Right ventricle myocardium superior (tissue), 1 donor: ENCODE data around the gene NAA11. TPM values are rescaled to one million over a fixed set of nuclear protein-coding genes. Genes with fewer than 3 reads are reported as not detected.

Source experiments
- ATAC-seq: fragments of 200-7000 bp; cut with Tn5 transposase; one replicate; pipeline ENCODE4 v1.9.1; 2020; ENCODE audit warnings: mild to moderate bottlenecking; ENCODE audit not compliant: poor library complexity
- DNase-seq: peaks from one replicate; pipeline ENCODE4 v3.0.0-alpha.2; 2020
- intact Hi-C: fragments of 100-400 bp; cut with DNase I; formaldehyde crosslinking; loops from one replicate; pipeline ENCODE4 v1.11.2; 2022
- long read RNA-seq: library from polyadenylated mRNA; unstranded; transcript quantifications from one replicate; pipeline ENCODE4 v2.0.0, GENCODE V29; 2021
- total RNA-seq: library from RNA; stranded (reverse); fragmentation: NEBNext Ultra II Directional; extraction: Animal tissue kit (Norgen Biotek cat#: 25700); gene quantifications from one replicate; pipeline ENCODE4 v1.2.1, GENCODE V29; 2021
- donor health status: DM: no; HTN: yes; CAD: no; lungs with severe emphysema.

NAA11 gene
- total RNA-seq = not detected
- long read RNA-seq = 0 reads

DNA sequence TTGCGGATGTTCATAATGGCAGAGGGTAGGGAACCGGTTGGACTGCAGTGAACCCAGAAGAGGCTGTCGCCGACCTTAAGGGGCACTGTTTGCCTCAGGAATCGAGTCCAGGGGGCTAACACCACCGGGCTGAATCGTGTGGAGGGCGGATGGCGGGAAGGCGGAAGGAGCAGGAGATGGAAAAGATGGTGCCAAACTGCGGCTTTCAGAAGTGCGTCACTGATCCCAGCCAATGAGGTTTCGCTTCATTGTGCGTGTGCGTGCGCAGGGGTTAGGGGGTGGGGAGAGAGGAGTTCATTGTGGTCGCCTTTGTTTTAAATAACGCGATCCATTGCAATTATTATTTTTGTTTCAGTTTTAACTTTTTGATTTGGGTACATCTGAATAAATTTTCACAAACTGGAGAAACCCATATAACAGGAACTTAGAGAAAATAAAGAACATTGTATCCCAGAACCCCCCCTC lies at the start of gene NAA11:
Gene NAA11, minus strand, starts transcription at position 198 of the 465 bp plus-strand sequence. Its CDS starts 184 bp downstream, at position 14.
- intact Hi-C loops = no loop called here
- ATAC-seq = no peak
- DNase-seq = no peak

- DNase-seq (no peak), ATAC-seq (no peak)
- intact Hi-C loops = no loop called here
These were observed 44.2 kb upstream of the NAA11 start for GRCh38 chr4:79370026-79370425.

DNA sequence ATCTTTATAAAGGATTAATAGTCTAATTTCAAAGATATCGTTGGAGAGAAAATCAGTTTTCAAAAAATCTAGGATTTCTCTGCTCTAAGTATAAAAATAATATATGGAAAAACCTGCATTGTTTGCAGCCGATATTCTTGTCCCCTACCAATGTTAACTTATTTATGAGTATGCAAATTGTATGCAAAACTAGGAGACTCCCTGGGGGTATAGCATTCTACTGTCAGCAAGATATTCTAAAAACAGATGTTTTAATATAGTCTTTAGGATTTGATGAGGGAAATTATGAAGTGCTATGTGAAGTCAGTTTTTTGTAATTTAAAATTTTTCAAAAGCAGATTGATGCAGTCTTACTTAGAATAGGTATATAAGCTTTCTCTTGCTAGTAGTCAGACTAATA lies 41.2 kb upstream of the NAA11 start:
- no peak for DNase-seq
- no peak for ATAC-seq
- intact Hi-C loops = no loop called here

GRCh38 chr4:79366422-79366821 lies 40.6 kb upstream of the NAA11 start:
- DNase-seq (no peak), ATAC-seq (no peak)
- intact Hi-C loops = no loop called here

- intact Hi-C loops = no loop called here
- DNase-seq = no peak
These were observed 38.2 kb upstream of the NAA11 start for GRCh38 chr4:79364061-79364460.

GRCh38 chr4:79362626-79363025 lies 36.8 kb upstream of the NAA11 start:
- intact Hi-C loops = no loop called here
- no peak for ATAC-seq
- DNase-seq = no peak

More at GRCh38 chr4:79364061-79364460, 38.2 kb upstream of the NAA11 start:
- no peak for ATAC-seq

- ATAC-seq (no peak), DNase-seq (no peak)
- intact Hi-C loops = no loop called here
These were observed 34.1 kb upstream of the NAA11 start for GRCh38 chr4:79360006-79360405.

DNA sequence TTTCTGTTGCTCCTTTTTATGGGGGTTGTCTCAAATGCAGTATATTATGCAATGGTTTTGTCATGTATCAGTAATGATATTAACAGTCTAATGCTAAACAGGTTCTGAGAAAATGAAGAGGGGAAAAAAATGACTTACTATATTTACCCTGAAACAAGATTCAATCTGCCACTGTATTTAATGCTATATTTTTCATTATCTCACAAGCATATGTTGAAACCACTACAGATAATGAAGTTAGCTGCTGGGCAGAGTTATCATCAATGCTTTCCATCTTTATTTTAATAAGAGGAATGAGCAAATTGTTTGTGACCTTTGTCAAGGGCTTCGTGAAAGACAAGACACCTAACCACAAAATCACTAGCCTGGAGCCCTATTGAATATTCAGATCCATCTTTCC lies 32.6 kb upstream of the NAA11 start:
- intact Hi-C loops = no loop called here
- no peak for ATAC-seq
- DNase-seq = no peak

DNA sequence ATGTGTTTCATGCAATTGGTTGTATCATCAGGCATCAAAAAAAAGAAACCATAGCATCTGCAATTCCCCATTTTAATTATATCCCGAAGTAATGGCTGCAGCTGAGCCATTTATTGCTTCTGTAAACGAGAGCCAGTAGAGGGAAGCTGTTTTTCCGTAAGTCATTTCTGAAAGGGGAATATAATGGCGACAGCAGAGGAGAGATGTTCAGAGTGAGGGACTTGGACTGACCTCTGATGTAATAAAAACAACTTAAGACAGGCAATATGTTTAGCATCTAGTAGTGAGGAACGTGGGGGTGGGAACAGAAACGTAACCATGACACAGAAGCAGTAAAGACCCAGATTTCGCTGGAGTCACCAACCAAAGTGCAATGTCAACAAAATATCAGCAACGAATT lies 31.5 kb upstream of the NAA11 start:
- DNase-seq (no peak), ATAC-seq (no peak)
- intact Hi-C loops = no loop called here

- ATAC-seq = no peak
- intact Hi-C loops = no loop called here
These were observed 27.2 kb upstream of the NAA11 start for GRCh38 chr4:79353075-79353474.

DNA sequence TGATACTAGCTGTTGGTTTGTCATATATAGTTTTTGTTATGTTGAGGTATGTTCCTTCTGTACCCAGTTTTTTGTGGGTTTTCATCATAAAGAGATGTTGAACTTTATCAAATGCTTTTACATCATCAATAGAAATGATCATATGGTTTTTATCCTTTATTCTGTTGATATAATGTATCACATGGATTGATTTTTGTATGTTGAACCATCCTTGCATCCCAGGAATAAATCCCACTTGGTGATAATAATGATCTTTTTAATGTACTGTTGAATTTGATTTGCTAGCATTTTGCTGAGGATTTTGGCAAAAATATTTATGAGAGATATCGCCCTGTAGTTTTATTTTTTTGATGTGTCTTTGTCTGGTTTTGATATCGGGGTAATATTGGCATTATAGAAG lies 22.5 kb upstream of the NAA11 start:
- DNase-seq = no peak
- no peak for ATAC-seq
- intact Hi-C loops = no loop called here

More at GRCh38 chr4:79353075-79353474, 27.2 kb upstream of the NAA11 start:
- DNase-seq = no peak

DNA sequence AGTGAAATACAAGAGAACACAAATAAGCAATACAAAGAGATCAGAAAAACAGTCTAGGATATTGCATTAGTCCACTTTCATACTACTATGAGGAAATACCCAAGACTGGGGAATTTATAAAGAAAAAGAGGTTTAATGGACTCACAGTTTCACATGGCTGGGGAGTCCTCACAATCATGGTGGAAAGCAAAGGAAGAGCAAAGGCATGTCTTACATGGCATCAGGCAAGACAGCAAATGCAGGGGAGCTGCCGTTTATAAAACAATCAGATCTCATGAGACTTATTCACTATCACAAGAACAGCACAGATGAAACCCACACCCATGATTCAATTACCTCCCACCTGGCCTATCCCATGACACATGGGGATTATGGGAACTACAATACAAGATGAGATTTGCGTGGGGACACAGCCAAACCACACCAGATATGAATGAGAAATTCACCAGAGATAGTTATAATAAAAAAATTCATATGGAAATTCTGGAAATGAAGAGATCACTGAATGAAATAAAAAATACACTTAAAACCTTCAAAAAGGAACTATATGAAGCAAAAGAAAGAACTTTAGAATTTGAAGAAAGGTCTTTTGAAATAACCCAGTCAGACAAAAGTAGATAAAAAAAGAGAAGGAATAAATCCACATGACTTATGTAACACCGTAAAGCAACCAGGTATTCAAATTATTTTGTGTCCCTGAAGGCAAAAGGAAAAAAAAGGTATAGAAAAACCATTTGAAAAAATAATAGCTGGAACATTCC lies 16.2 kb upstream of the NAA11 start:
- intact Hi-C loops = no loop called here
- DNase-seq (no peak), ATAC-seq (no peak)

DNA sequence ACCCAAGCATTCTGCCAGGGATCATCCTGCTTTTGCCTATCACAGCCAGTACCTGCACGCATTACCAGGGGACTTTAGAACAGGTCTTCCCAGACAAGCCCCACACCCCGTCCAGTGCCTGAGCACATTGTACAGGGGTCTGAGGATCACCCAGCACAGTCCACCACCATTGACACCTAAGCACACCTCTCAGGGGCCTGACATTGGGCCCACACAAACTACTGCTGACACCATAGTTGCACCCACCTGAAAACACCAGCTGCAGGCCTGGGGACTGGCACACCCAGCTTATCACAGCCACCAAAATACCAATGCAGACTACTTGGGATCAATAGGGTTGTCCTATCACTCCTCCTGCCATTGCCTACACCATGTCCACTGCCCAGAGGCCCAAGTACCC lies 14.7 kb upstream of the NAA11 start:
- no peak for DNase-seq
- no peak for ATAC-seq
- intact Hi-C loops = no loop called here

DNA sequence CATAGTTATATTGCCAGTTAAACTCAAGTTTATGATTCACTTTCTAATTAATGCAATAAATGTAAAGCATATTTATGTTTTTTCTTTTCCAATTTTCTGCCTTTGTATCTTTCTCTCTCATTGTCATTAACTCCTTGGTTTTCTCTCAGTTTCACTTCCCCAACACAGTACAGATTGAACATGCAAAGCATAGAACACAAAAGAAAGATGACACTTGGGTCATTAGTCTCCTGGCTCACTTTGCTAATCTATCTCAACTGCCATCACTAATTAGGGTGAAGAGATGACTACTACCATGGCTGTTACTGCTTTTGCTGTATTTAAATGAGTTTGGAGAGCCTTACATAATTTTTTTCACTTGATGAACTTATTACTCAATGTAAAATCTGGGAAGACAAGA lies 12.3 kb upstream of the NAA11 start:
- no peak for DNase-seq
- intact Hi-C loops = no loop called here

DNA sequence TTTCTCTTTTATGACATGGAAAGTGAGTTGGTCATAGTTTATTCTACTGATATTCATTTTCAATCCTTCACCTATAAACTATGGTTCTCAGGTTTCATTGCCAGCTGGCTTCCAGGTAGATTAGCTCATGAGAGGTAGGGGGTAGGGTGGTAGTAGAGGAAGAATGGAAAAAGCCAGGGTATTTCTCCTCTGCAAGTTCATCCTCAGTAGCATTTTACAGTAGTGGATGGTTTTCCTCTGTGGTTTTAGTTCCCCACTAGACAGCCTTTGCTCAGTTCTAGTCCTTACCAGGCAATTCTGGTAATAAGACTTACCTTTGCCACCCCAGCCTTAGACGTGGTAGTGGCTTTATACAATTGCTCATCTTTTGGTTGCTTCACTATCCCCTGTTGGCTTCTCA lies 8.9 kb upstream of the NAA11 start:
- DNase-seq = no peak
- no peak for ATAC-seq
- intact Hi-C loops = no loop called here

More for the DNA sequence above, 12.3 kb upstream of the NAA11 start:
- ATAC-seq = no peak

- ATAC-seq (no peak), DNase-seq (no peak)
- intact Hi-C loops = no loop called here
These were observed 8.5 kb upstream of the NAA11 start for GRCh38 chr4:79334341-79334740.

DNA sequence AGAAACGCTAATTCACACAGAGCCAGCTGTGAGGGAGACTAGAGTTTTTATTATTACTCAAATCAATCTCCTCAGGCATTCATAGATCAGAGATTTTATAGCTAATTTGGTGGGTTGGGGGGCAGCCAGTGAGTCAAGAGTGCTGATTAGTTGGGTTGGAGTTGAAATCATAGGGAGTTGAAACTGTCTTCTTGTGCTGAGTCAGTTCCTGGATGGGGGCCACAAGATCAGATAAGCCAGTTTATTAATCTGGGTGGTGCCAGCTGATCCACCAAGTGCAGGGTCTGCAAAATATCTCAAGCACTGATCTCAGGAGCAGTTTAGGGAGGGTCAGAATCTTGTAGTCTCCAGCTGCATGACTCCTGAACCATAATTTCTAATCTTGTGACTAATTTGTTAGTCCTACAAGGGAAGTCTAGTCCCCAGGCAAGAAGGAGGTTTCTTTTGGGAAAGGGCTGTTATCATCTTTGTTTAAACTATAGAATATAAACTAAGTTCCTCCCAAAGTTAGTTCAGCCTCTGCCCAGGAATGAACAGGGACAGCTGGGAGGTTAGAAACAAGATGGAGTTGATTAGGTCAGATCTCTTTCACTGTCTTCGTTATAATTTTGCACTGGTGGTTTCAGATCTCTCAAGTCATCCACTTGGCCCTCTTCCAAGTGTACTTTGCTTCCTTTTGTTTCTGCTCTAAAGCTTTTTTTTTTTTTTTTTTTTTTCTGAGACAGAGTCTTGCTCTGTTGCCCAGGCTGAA lies 5.4 kb upstream of the NAA11 start:
- intact Hi-C loops = no loop called here
- DNase-seq (no peak), ATAC-seq (no peak)

- no peak for DNase-seq
- no peak for ATAC-seq
- intact Hi-C loops = no loop called here
These were observed 4.9 kb upstream of the NAA11 start for GRCh38 chr4:79330720-79331119.

- DNase-seq (no peak), ATAC-seq (no peak)
- intact Hi-C loops = no loop called here
These were observed 425 bp downstream of the NAA11 start for GRCh38 chr4:79325436-79325835.

- intact Hi-C loops = no loop called here
- DNase-seq = no peak
- ATAC-seq = no peak
These were observed 5.9 kb downstream of the NAA11 start for GRCh38 chr4:79319975-79320374.
